Glomerular endothelial cell (primary cell): ENCODE results near the gene RTL10. TPM values are rescaled to one million over a fixed set of nuclear protein-coding genes. Genes with fewer than 3 reads are reported as not detected.

Source experiments
- DNase-seq: peaks from one replicate; pipeline ENCODE4 v3.0.0-alpha.2; 2011; ENCODE audit warnings: low read depth, low spot score; ENCODE audit errors: extremely low read depth
- total RNA-seq: library from RNA; depleted of rRNA; stranded (reverse); fragments of >200 nt; gene quantifications from 2 replicates; pipeline ENCODE4 v1.2.3, GENCODE V29; 2015

RTL10 gene
- total RNA-seq, 1 donor from 2014 or later: 65.5 TPM

GRCh38 chr22:19866665-19867009 is 12.0 kb upstream of the RTL10 start:
- DNase-seq: no peak

GRCh38 chr22:19865141-19865829 is 10.6 kb upstream of the RTL10 start:
- DNase-seq: no peak

- DNase-seq: no peak
These were observed 9.9 kb upstream of the RTL10 start for GRCh38 chr22:19864538-19865106.

- no peak for DNase-seq
These were observed 8.9 kb upstream of the RTL10 start for GRCh38 chr22:19863571-19863970.

GRCh38 chr22:19862619-19863246 is 8.1 kb upstream of the RTL10 start:
- no peak for DNase-seq

GRCh38 chr22:19859861-19860510 is 5.3 kb upstream of the RTL10 start:
- DNase-seq: no peak

- no peak for DNase-seq
These were observed 2.7 kb upstream of the RTL10 start for GRCh38 chr22:19857382-19857781.

- DNase-seq: no peak
These were observed 1.1 kb upstream of the RTL10 start for GRCh38 chr22:19855504-19856409.

- DNase-seq: no peak
These were observed 546 bp downstream of the RTL10 start for GRCh38 chr22:19853879-19854777.

- no peak for DNase-seq
These were observed 1.4 kb downstream of the RTL10 start for GRCh38 chr22:19853058-19853878.

GRCh38 chr22:19852177-19852781 is 2.4 kb downstream of the RTL10 start:
- DNase-seq: no peak

- DNase-seq: no peak
These were observed 3.1 kb downstream of the RTL10 start for GRCh38 chr22:19851291-19852176.

- no peak for DNase-seq
These were observed 3.9 kb downstream of the RTL10 start for GRCh38 chr22:19850763-19851109.

- DNase-seq: no peak
These were observed 4.6 kb downstream of the RTL10 start for GRCh38 chr22:19849835-19850762.

GRCh38 chr22:19848298-19849224 is 6.1 kb downstream of the RTL10 start:
- DNase-seq: no peak

- DNase-seq: no peak
These were observed 7.4 kb downstream of the RTL10 start for GRCh38 chr22:19847345-19847632.
